ENCODE measurements around the gene STK24.

STK24 gene

DNA sequence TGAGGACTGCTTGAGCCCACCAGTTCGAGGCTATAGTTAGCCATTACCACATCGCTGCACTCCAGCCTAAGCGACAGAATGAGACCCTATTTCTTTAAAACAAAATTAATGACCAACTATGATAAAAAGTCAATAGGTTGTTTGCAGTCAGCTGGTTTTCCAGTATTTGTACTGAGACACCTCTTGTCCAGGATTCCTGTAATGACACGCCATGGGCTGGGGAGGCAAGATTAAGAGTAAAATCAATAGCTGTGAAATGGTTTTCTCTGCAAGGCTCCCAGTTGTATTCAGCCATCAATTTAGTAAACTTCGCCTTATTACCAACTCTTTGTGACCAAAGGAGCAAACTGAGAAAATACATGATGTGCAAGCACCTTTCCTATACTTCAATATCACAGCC lies 29.5 kb downstream of the STK24 start:
- TF ChIP-seq, protein P1, sequence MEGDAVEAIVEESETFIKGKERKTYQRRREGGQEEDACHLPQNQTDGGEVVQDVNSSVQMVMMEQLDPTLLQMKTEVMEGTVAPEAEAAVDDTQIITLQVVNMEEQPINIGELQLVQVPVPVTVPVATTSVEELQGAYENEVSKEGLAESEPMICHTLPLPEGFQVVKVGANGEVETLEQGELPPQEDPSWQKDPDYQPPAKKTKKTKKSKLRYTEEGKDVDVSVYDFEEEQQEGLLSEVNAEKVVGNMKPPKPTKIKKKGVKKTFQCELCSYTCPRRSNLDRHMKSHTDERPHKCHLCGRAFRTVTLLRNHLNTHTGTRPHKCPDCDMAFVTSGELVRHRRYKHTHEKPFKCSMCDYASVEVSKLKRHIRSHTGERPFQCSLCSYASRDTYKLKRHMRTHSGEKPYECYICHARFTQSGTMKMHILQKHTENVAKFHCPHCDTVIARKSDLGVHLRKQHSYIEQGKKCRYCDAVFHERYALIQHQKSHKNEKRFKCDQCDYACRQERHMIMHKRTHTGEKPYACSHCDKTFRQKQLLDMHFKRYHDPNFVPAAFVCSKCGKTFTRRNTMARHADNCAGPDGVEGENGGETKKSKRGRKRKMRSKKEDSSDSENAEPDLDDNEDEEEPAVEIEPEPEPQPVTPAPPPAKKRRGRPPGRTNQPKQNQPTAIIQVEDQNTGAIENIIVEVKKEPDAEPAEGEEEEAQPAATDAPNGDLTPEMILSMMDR (IDR thresholded peaks at IDR 0.05; ENCODE audit: insufficient read depth, low read length, poor library complexity, severe bottlenecking), result no peak
- Histone ChIP-seq H3F3A (ENCODE audit: insufficient read depth) (no peaks in the 10 kb centered on the region), H3K27ac (ENCODE audit: low read depth, low read length) (no peak overlapping the region), H3K79me2 (ENCODE audit: insufficient read depth, low read length) (peaks cover 48% of the 10 kb centered on the region), H3K36me3 (ENCODE audit: low read length) (no peaks in the 10 kb centered on the region), H3K4me2 (ENCODE audit: low read depth, low read length, poor library complexity, severe bottlenecking) (no peak overlapping the region), H3K4me3 (ENCODE audit: insufficient read depth, low read length, poor library complexity, severe bottlenecking) (no peak overlapping the region), H3K9me3 (ENCODE audit: insufficient read depth, low read length) (no peaks in the 10 kb centered on the region), H4K20me1 (ENCODE audit: low read depth, low read length) (no peaks in the 10 kb centered on the region), H3K9me2 (replicated peaks; ENCODE audit: insufficient read depth, low read length) (no peaks in the 10 kb centered on the region), H3K27me3 (ENCODE audit: low read length) (no peaks in the 10 kb centered on the region), H2AFZ (ENCODE audit: low read depth, low read length, severe bottlenecking) (no peak overlapping the region), H3K9ac (ENCODE audit: low read length) (no peak overlapping the region)

DNA sequence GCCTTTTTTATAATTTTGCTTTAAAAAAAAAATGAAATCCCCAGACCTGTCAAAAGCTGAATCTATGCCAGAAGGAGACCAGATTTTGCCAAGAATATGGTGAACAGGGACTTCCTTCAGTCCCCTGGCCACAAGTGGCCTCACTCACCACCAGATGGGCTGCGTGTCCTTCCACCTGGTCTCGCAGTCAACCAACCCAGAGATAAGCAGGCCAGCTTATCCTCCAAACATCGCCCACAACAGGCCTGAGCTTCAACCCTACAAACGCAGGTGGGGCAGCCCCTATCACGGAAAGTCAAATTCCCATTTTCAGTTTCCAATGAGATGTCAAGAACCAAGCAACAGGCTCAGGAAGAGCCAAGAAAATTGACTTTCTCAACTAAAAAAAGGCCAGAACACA lies 30.5 kb downstream of the STK24 start:
- H3K27me3 ChIP-seq (ENCODE audit: low read length), result no peaks in the 10 kb centered on the region
- peaks cover 51% of the 10 kb centered on the region for H3K79me2 ChIP-seq (ENCODE audit: insufficient read depth, low read length)
- no peaks in the 10 kb centered on the region for H3K9me3 ChIP-seq (ENCODE audit: insufficient read depth, low read length)
- no peak overlapping the region for H3K4me2 ChIP-seq (ENCODE audit: low read depth, low read length, poor library complexity, severe bottlenecking)
- H3K4me3 ChIP-seq (ENCODE audit: insufficient read depth, low read length, poor library complexity, severe bottlenecking), result no peak overlapping the region
- no peak overlapping the region for H3K27ac ChIP-seq (ENCODE audit: low read depth, low read length)
- TF ChIP-seq, protein P1 (IDR thresholded peaks at IDR 0.05; ENCODE audit: insufficient read depth, low read length, poor library complexity, severe bottlenecking), result no peak
- TF ChIP-seq EZH2phosphoT487 (conservative IDR thresholded peaks at IDR 0.05; ENCODE audit: low read length), result no peak
- H3K9me2 ChIP-seq (replicated peaks; ENCODE audit: insufficient read depth, low read length), result no peaks in the 10 kb centered on the region
- H2AFZ ChIP-seq (ENCODE audit: low read depth, low read length, severe bottlenecking), result no peak overlapping the region
- no peaks in the 10 kb centered on the region for H4K20me1 ChIP-seq (ENCODE audit: low read depth, low read length)
- H3K36me3 ChIP-seq (ENCODE audit: low read length), result no peaks in the 10 kb centered on the region
- no peaks in the 10 kb centered on the region for H3F3A ChIP-seq (ENCODE audit: insufficient read depth)
- no peak overlapping the region for H3K9ac ChIP-seq (ENCODE audit: low read length)

DNA sequence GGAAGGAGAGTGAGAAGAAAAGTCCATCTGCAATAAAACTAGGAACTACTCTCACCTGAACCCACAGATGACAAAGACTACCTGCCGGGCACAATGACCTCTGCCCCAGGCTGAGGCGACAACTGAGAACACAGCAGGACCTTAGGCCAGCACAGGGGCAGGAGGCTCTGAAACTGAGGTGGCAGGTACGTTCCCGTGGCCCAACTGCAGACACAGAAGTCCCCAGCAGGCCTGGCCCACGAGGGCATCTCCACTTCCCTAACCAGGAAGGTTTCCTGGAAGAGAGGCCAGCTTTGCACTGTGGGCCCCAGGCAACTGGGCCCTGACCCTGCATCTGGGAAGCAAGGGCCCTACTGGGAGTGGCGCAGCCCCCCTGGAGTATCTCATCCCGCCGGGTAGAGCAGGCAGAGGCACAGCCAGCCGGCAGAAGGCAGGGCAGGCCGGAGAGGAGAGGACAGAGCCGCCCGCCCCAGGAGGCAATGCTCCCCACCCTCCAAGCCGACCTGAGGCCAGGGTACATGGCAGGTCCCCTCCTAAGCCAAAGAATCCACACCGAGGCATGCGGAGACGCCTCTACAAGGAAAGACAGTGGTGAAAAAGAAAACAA lies 32.7 kb downstream of the STK24 start:
- Histone ChIP-seq H3K27me3 (ENCODE audit: low read length) (no peaks in the 10 kb centered on the region), H3K4me2 (ENCODE audit: low read depth, low read length, poor library complexity, severe bottlenecking) (no peak overlapping the region), H3K9me3 (ENCODE audit: insufficient read depth, low read length) (no peaks in the 10 kb centered on the region), H3K9ac (ENCODE audit: low read length) (no peak overlapping the region), H3K4me3 (ENCODE audit: insufficient read depth, low read length, poor library complexity, severe bottlenecking) (no peak overlapping the region), H2AFZ (ENCODE audit: low read depth, low read length, severe bottlenecking) (no peak overlapping the region), H3F3A (ENCODE audit: insufficient read depth) (no peaks in the 10 kb centered on the region), H4K20me1 (ENCODE audit: low read depth, low read length) (peaks cover 9% of the 10 kb centered on the region; the same call in 1 of the 2 replicates), H3K27ac (ENCODE audit: low read depth, low read length) (no peak overlapping the region), H3K79me2 (ENCODE audit: insufficient read depth, low read length) (peaks cover 66% of the 10 kb centered on the region), H3K9me2 (replicated peaks; ENCODE audit: insufficient read depth, low read length) (no peaks in the 10 kb centered on the region), H3K36me3 (ENCODE audit: low read length) (no peaks in the 10 kb centered on the region)
- TF ChIP-seq, protein P1 (IDR thresholded peaks at IDR 0.05; ENCODE audit: insufficient read depth, low read length, poor library complexity, severe bottlenecking), result no peak
- TF ChIP-seq EZH2phosphoT487 (conservative IDR thresholded peaks at IDR 0.05; ENCODE audit: low read length), result no peak

Measured in SU-DHL-6 (cell line).